Measurements from ENCODE around the gene PAX7. TPM values are rescaled to one million over a fixed set of nuclear protein-coding genes. Genes with fewer than 3 reads are reported as not detected.
A peak's percentile ranks its signal among the peaks of the same experiment; 100 is the strongest.

Gene PAX7
- total RNA-seq, 5 donors from 2014 or later (not counting 1 experiment from before 2014, with no cell fraction given) = not detected

DNA sequence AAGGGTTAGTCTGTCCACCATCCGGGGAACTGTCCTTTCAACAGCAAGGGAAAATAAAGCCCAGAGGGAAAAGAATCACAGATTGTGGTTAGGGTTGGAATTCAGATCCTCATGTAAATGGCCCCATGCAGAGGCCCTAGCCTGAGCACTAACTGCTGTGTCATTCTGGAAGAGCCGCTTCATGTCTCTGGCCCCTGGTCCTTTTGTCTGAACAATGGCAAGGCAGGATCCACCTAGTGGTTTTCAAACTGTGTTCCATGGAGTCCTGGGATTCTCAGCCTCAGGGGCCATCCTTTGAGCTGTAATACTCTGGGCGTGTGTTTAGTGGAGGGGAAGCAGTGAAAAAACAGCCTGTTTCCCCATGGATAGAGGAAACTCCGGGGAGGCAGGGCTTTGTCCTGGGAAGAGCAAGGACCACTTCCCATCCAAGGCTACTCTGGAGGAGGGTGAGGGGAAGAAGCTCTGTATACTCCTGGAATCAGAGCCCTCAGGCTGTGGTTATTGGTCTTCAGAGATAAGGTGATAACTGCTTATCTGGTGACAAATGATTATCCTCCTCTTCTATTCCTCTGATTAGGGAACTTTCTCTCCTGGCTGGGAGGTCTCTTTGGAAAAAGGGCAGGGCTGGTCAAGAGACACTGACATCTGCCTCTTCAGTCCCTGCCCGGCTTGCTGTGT is 19.2 kb downstream of the PAX7 start:
- no peak for ATAC-seq (replicated peaks in 1 of 4)
- no peak for DNase-seq
- H3K36me3 Mint-ChIP-seq = no peaks in the 10 kb centered on the region
- H3K27me3 Mint-ChIP-seq = peaks cover 17 to 72% of the 10 kb centered on the region in 2 donors
- H3K4me1 Mint-ChIP-seq = peaks cover 55 to 72% (median 62%) of the 10 kb centered on the region in 3 donors
- 62% methylated on average over 5 of the region's 5 CpGs for WGBS (ENCODE audit: insufficient coverage)
- H3K4me3 ChIP-seq (ENCODE audit: control insufficient read depth in 1 of 2, extremely low read depth in 1 of 2, low read length in 1 of 2) = no peak overlapping the region
- no peaks in the 10 kb centered on the region for H3K9me3 Mint-ChIP-seq
- peaks cover 63 to 70% of the 10 kb centered on the region in 2 experiments for H3K4me1 ChIP-seq (ENCODE audit: control insufficient read depth in 1 of 2, extremely low read depth in 1 of 2, insufficient read depth in 2 of 2, low read length in 2 of 2)
- H3K27me3 ChIP-seq (replicated peaks in 1 of 2; ENCODE audit: control insufficient read depth in 2 of 2, extremely low read depth in 1 of 2, insufficient read depth in 2 of 2, low read length in 1 of 2) = peaks cover 2 to 71% of the 10 kb centered on the region in 2 experiments
- H3K27ac ChIP-seq (ENCODE audit: low read length) = no peak overlapping the region
- H3K27ac Mint-ChIP-seq = no peak overlapping the region
- ChIA-PET CTCF (no interaction called here), POLR2A (interaction anchor here in 1 of 2 donors (0.5 kb wide), 1 partner anchor 1287 kb away, joined by 3 read pairs; no protein-coding TSS in a partner anchor)
- H3K9me3 ChIP-seq = no peaks in the 10 kb centered on the region
- no peaks in the 10 kb centered on the region for H3K36me3 ChIP-seq (ENCODE audit: control insufficient read depth in 2 of 2, extremely low read depth in 1 of 2, insufficient read depth in 1 of 2, low read length in 1 of 2)
- peak overlapping the region in 1 of 3 donors; percentile 18 for H3K4me3 Mint-ChIP-seq

DNA sequence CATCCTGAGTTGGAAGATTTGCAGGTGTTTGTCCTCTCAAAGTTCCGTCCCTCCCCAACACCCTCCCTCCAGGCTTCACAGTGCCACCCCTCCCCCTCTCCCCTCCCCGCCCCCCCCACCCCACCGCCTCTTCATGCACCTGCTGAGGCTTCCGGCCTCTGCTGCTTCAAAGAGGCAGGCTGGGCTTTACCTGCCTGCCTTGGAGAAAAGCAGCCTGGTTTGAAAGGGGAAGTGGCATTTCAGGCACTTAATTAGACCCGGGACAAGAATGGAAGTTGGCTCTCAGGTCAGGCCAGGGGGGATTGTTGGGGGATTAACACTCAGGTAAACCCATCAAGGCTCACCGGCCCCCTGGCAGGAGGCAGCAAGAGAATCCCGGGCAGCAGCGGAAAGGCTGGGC is 21.1 kb downstream of the PAX7 start:
- Mint-ChIP-seq H3K4me3 (peak overlapping the region in 2 of 3 donors; percentile 14 to 65), H3K4me1 (peaks cover 54 to 73% (median 60%) of the 10 kb centered on the region in 3 donors), H3K9me3 (no peaks in the 10 kb centered on the region), H3K27me3 (peaks cover 11 to 64% of the 10 kb centered on the region in 2 donors), H3K27ac (no peak overlapping the region), H3K36me3 (no peaks in the 10 kb centered on the region)
- 0% methylated on average over 1 of the region's 8 CpGs for WGBS (ENCODE audit: insufficient coverage)
- ChIA-PET CTCF (interaction anchor here in 1 of 2 donors (0.7 kb wide), 1 partner anchor 165 kb away, joined by 3 read pairs; no protein-coding TSS in a partner anchor), POLR2A (no interaction called here)
- no peaks in the 10 kb centered on the region for H3K9me3 ChIP-seq
- H3K27ac ChIP-seq (ENCODE audit: low read length) = no peak overlapping the region
- H3K4me1 ChIP-seq (ENCODE audit: control insufficient read depth in 1 of 2, extremely low read depth in 1 of 2, insufficient read depth in 2 of 2, low read length in 2 of 2) = peaks cover 58 to 64% of the 10 kb centered on the region in 2 experiments
- no peaks in the 10 kb centered on the region for H3K36me3 ChIP-seq (ENCODE audit: control insufficient read depth in 2 of 2, extremely low read depth in 1 of 2, insufficient read depth in 1 of 2, low read length in 1 of 2)
- ATAC-seq (replicated peaks in 1 of 4) = peak; percentile 48 to 84 (median 64)
- peak in 29 of 35 experiments; percentile 9 to 63 (median 33) for DNase-seq
- H3K27me3 ChIP-seq (replicated peaks in 1 of 2; ENCODE audit: control insufficient read depth in 2 of 2, extremely low read depth in 1 of 2, insufficient read depth in 2 of 2, low read length in 1 of 2) = peaks cover 0 to 64% of the 10 kb centered on the region in 2 experiments
- peak overlapping the region in 1 of 2 donors; percentile 30 for H3K4me3 ChIP-seq (ENCODE audit: control insufficient read depth in 1 of 2, extremely low read depth in 1 of 2, low read length in 1 of 2)

DNA sequence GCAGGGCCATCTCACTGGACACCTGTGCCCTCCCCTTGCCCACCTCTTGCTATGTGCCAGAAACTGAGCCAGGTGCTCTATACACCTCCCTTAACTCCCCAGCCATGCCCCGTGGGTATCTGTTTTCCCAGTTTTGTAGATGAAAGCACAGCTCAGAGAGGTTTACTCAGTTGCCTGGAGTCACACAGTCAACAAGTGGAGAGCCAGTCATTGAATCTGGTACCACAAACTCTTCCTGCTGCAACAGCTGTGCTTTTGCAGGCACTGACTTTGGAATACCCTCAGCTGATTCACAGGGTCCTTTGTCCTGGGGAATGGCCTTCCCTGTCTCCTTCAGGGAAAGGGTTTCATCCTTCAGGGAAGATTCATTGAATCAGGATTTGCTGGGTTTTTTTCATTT is 22.1 kb downstream of the PAX7 start:
- Mint-ChIP-seq H3K4me3 (peak overlapping the region in 2 of 3 donors; percentile 32 to 65), H3K27me3 (peaks cover 8 to 62% of the 10 kb centered on the region in 2 donors), H3K27ac (no peak overlapping the region), H3K9me3 (no peaks in the 10 kb centered on the region), H3K4me1 (peaks cover 53 to 81% (median 53%) of the 10 kb centered on the region in 3 donors), H3K36me3 (no peaks in the 10 kb centered on the region)
- Histone ChIP-seq H3K4me3 (ENCODE audit: control insufficient read depth in 1 of 2, extremely low read depth in 1 of 2, low read length in 1 of 2) (peak overlapping the region in 1 of 2 donors; percentile 25), H3K27ac (ENCODE audit: low read length) (no peak overlapping the region), H3K9me3 (no peaks in the 10 kb centered on the region), H3K4me1 (ENCODE audit: control insufficient read depth in 1 of 2, extremely low read depth in 1 of 2, insufficient read depth in 2 of 2, low read length in 2 of 2) (peaks cover 53 to 55% of the 10 kb centered on the region in 2 experiments), H3K27me3 (replicated peaks in 1 of 2; ENCODE audit: control insufficient read depth in 2 of 2, extremely low read depth in 1 of 2, insufficient read depth in 2 of 2, low read length in 1 of 2) (peaks cover 0 to 58% of the 10 kb centered on the region in 2 experiments), H3K36me3 (ENCODE audit: control insufficient read depth in 2 of 2, extremely low read depth in 1 of 2, insufficient read depth in 1 of 2, low read length in 1 of 2) (no peaks in the 10 kb centered on the region)
- ChIA-PET POLR2A (no interaction called here), CTCF (no interaction called here)
- no peak for DNase-seq
- ATAC-seq (replicated peaks in 1 of 4) = peak in 1 of 4 experiments; percentile 19
- WGBS (ENCODE audit: insufficient coverage) = 0% methylated on average over 1 of the region's 1 CpG

DNA sequence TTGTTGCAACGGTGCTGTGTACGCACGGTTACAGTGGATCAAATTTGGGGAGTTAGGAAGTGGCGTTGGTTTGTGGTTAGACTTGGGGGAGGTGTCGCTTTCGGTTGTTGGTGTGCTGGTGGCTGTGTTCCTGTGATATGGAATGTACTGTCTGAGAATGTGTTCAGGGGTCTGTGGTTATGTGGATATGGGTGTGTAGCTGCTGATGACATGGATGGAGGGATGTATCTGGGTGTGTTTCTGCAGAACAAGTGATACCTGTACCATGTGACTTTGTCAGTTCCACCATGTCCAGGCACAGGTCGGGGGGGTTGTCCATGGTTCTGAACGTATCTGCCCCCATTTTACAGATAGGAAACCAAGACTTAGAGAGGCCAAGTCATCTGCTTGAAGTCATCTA is 22.7 kb downstream of the PAX7 start:
- peaks cover 53 to 79% (median 53%) of the 10 kb centered on the region in 3 donors for H3K4me1 Mint-ChIP-seq

DNA sequence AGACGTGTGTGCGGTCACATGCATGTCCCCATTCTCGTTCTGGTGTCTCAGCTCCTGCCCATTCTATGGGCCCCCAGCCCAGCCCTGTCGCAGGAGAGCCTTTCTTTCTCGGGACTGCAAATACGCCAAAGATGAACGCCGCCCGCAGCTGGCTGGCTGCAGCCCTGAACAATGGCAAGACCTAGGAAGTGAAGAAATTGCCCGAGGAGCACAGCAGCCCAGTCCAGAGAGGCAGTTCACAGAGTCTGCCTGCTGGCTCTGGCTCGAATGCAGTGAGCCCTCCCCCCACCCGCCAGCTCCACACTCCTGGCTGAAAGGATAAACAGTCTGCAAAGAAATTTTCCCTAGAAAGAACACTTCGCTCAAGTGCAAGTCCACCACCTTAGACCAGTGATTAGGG is 23.3 kb downstream of the PAX7 start:
- Mint-ChIP-seq H3K36me3 (no peaks in the 10 kb centered on the region), H3K27ac (no peak overlapping the region), H3K9me3 (no peaks in the 10 kb centered on the region), H3K4me3 (peak overlapping the region in 1 of 3 donors; percentile 65), H3K27me3 (peaks cover under 1 to 55% of the 10 kb centered on the region in 2 donors), H3K4me1 (peaks cover 53 to 79% (median 57%) of the 10 kb centered on the region in 3 donors)
- ChIA-PET CTCF (no interaction called here), POLR2A (no interaction called here)
- WGBS (ENCODE audit: insufficient coverage) = 47% methylated on average over 10 of the region's 13 CpGs
- Histone ChIP-seq H3K36me3 (ENCODE audit: control insufficient read depth in 2 of 2, extremely low read depth in 1 of 2, insufficient read depth in 1 of 2, low read length in 1 of 2) (no peaks in the 10 kb centered on the region), H3K4me3 (ENCODE audit: control insufficient read depth in 1 of 2, extremely low read depth in 1 of 2, low read length in 1 of 2) (no peak overlapping the region), H3K27me3 (replicated peaks in 1 of 2; ENCODE audit: control insufficient read depth in 2 of 2, extremely low read depth in 1 of 2, insufficient read depth in 2 of 2, low read length in 1 of 2) (peaks cover 0 to 50% of the 10 kb centered on the region in 2 experiments), H3K27ac (ENCODE audit: low read length) (no peak overlapping the region), H3K9me3 (no peaks in the 10 kb centered on the region), H3K4me1 (ENCODE audit: control insufficient read depth in 1 of 2, extremely low read depth in 1 of 2, insufficient read depth in 2 of 2, low read length in 2 of 2) (peaks cover 54 to 55% of the 10 kb centered on the region in 2 experiments)
- ATAC-seq (replicated peaks in 1 of 4) (no peak), DNase-seq (no peak)

More for the DNA sequence above, 22.7 kb downstream of the PAX7 start:
- Histone ChIP-seq H3K4me3 (ENCODE audit: control insufficient read depth in 1 of 2, extremely low read depth in 1 of 2, low read length in 1 of 2) (peak overlapping the region in 1 of 2 donors; percentile 25), H3K9me3 (no peaks in the 10 kb centered on the region), H3K27ac (ENCODE audit: low read length) (no peak overlapping the region), H3K4me1 (ENCODE audit: control insufficient read depth in 1 of 2, extremely low read depth in 1 of 2, insufficient read depth in 2 of 2, low read length in 2 of 2) (peaks cover 53% of the 10 kb centered on the region in 2 experiments), H3K27me3 (replicated peaks in 1 of 2; ENCODE audit: control insufficient read depth in 2 of 2, extremely low read depth in 1 of 2, insufficient read depth in 2 of 2, low read length in 1 of 2) (peaks cover 0 to 53% of the 10 kb centered on the region in 2 experiments), H3K36me3 (ENCODE audit: control insufficient read depth in 2 of 2, extremely low read depth in 1 of 2, insufficient read depth in 1 of 2, low read length in 1 of 2) (no peaks in the 10 kb centered on the region)
- ATAC-seq (replicated peaks in 1 of 4) (peak in 2 of 4 experiments; percentile 31 to 52), DNase-seq (peak in 3 of 35 experiments; percentile 3 to 30 (median 12))
- 4% methylated on average over 8 of the region's 8 CpGs for WGBS (ENCODE audit: insufficient coverage)
- POLR2A ChIA-PET = no interaction called here
- Mint-ChIP-seq H3K36me3 (no peaks in the 10 kb centered on the region), H3K9me3 (no peaks in the 10 kb centered on the region), H3K4me3 (peak overlapping the region in 2 of 3 donors; percentile 32 to 65), H3K27ac (no peak overlapping the region), H3K27me3 (peaks cover 6 to 57% of the 10 kb centered on the region in 2 donors)
- CTCF ChIA-PET = no interaction called here

DNA sequence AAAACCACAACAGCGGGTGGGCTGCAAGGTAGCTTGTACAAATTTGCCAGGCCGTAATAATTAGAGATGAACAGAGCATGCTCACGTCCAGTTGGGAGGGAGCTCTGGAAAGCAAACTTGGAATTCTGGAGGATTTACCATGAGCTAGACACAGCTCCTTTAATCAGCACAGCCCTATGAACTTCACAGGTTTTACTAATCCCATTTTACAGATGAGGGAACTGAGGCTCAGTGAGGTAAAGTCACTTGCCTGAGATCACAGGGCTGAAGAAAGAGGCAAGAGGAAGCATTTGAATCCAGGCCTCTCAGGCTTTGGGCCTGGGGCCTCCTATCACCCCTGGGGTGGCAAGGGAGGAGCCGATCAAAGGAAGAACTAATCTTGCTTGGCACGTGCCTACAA is 24.0 kb downstream of the PAX7 start:
- CTCF ChIA-PET = no interaction called here
- H3K4me1 ChIP-seq (ENCODE audit: control insufficient read depth in 1 of 2, extremely low read depth in 1 of 2, insufficient read depth in 2 of 2, low read length in 2 of 2) = peaks cover 55 to 60% of the 10 kb centered on the region in 2 experiments

More for the DNA sequence above, 24.0 kb downstream of the PAX7 start:
- peaks cover 0 to 48% of the 10 kb centered on the region in 2 donors for H3K27me3 Mint-ChIP-seq
- Histone ChIP-seq H3K27ac (ENCODE audit: low read length) (no peak overlapping the region), H3K4me3 (ENCODE audit: control insufficient read depth in 1 of 2, extremely low read depth in 1 of 2, low read length in 1 of 2) (no peak overlapping the region), H3K36me3 (ENCODE audit: control insufficient read depth in 2 of 2, extremely low read depth in 1 of 2, insufficient read depth in 1 of 2, low read length in 1 of 2) (no peaks in the 10 kb centered on the region), H3K9me3 (no peaks in the 10 kb centered on the region), H3K27me3 (replicated peaks in 1 of 2; ENCODE audit: control insufficient read depth in 2 of 2, extremely low read depth in 1 of 2, insufficient read depth in 2 of 2, low read length in 1 of 2) (peaks cover 0 to 44% of the 10 kb centered on the region in 2 experiments)
- ATAC-seq (replicated peaks in 1 of 4) = no peak
- no peaks in the 10 kb centered on the region for H3K36me3 Mint-ChIP-seq
- peaks cover 53 to 79% (median 59%) of the 10 kb centered on the region in 3 donors for H3K4me1 Mint-ChIP-seq
- no peak for DNase-seq
- H3K9me3 Mint-ChIP-seq = no peaks in the 10 kb centered on the region
- WGBS (ENCODE audit: insufficient coverage) = 81% methylated on average over 3 of the region's 5 CpGs
- peak overlapping the region in 1 of 3 donors; percentile 65 for H3K4me3 Mint-ChIP-seq
- H3K27ac Mint-ChIP-seq = no peak overlapping the region
- POLR2A ChIA-PET = no interaction called here

Measured in T-cell (primary cell).